ENCODE data around the gene PRSS3.
"Not testable (repeated sequence)": the region's sequence is repeated elsewhere in the genome, so short reads cannot be mapped to it uniquely, and the experiment has no call there.

Gene PRSS3

GRCh38 chr9:33795819-33796218 lies 458 bp downstream of the PRSS3 start:
- H3K4me1 Mint-ChIP-seq, result no peaks in the 10 kb centered on the region
- no peak for TF ChIP-seq CTCF (IDR thresholded peaks at IDR 0.05; ENCODE audit: unreplicated experiment in 3 of 3)
- H3K27ac Mint-ChIP-seq, result no peak overlapping the region
- peaks cover 13% of the 10 kb centered on the region for H3K27me3 Mint-ChIP-seq (ENCODE audit: low read depth)
- H3K36me3 Mint-ChIP-seq (ENCODE audit: low read depth), result no peaks in the 10 kb centered on the region
- H3K9me3 Mint-ChIP-seq, result no peaks in the 10 kb centered on the region
- H3K4me3 Mint-ChIP-seq, result no peak overlapping the region

- not testable (repeated sequence) for H3K9me3 Mint-ChIP-seq; H3K36me3 Mint-ChIP-seq (ENCODE audit: low read depth); H3K4me1 Mint-ChIP-seq; H3K27ac Mint-ChIP-seq; H3K4me3 Mint-ChIP-seq
- H3K27me3 Mint-ChIP-seq (ENCODE audit: low read depth), result peaks cover 13% of the 10 kb centered on the region
Observed at GRCh38 chr9:33796679-33797078, 1.3 kb downstream of the PRSS3 start.

- no peak overlapping the region for H3K27ac Mint-ChIP-seq
- H3K36me3 Mint-ChIP-seq (ENCODE audit: low read depth), result no peaks in the 10 kb centered on the region
- H3K9me3 Mint-ChIP-seq, result no peaks in the 10 kb centered on the region
- TF ChIP-seq CTCF (IDR thresholded peaks at IDR 0.05; ENCODE audit: unreplicated experiment in 3 of 3), result no peak
- H3K27me3 Mint-ChIP-seq (ENCODE audit: low read depth), result peaks cover 13% of the 10 kb centered on the region
- H3K4me3 Mint-ChIP-seq, result no peak overlapping the region
- no peaks in the 10 kb centered on the region for H3K4me1 Mint-ChIP-seq
Observed at GRCh38 chr9:33797837-33798236, 2.5 kb downstream of the PRSS3 start.

- Mint-ChIP-seq H3K4me3 (no peak overlapping the region), H3K9me3 (no peaks in the 10 kb centered on the region), H3K4me1 (no peaks in the 10 kb centered on the region), H3K27me3 (ENCODE audit: low read depth) (peaks cover 13% of the 10 kb centered on the region), H3K36me3 (ENCODE audit: low read depth) (no peaks in the 10 kb centered on the region), H3K27ac (no peak overlapping the region)
- TF ChIP-seq CTCF (IDR thresholded peaks at IDR 0.05; ENCODE audit: unreplicated experiment in 3 of 3), result no peak
Observed at GRCh38 chr9:33798545-33798944, 3.2 kb downstream of the PRSS3 start.

GRCh38 chr9:33799928-33800704 lies 4.8 kb downstream of the PRSS3 start:
- H3K27me3 Mint-ChIP-seq (ENCODE audit: low read depth), result peaks cover 13% of the 10 kb centered on the region

GRCh38 chr9:33800886-33801285 lies 5.5 kb downstream of the PRSS3 start:
- Mint-ChIP-seq H3K4me3 (no peak overlapping the region), H3K9me3 (no peaks in the 10 kb centered on the region), H3K27ac (no peak overlapping the region), H3K27me3 (ENCODE audit: low read depth) (peaks cover 8% of the 10 kb centered on the region), H3K36me3 (ENCODE audit: low read depth) (no peaks in the 10 kb centered on the region), H3K4me1 (no peaks in the 10 kb centered on the region)
- no peak for TF ChIP-seq CTCF (IDR thresholded peaks at IDR 0.05; ENCODE audit: unreplicated experiment in 3 of 3)

More at GRCh38 chr9:33799928-33800704, 4.8 kb downstream of the PRSS3 start:
- TF ChIP-seq CTCF (IDR thresholded peaks at IDR 0.05; ENCODE audit: unreplicated experiment in 3 of 3), result no peak
- H3K9me3 Mint-ChIP-seq, result no peaks in the 10 kb centered on the region
- no peaks in the 10 kb centered on the region for H3K4me1 Mint-ChIP-seq
- no peak overlapping the region for H3K4me3 Mint-ChIP-seq
- no peak overlapping the region for H3K27ac Mint-ChIP-seq
- no peaks in the 10 kb centered on the region for H3K36me3 Mint-ChIP-seq (ENCODE audit: low read depth)

GRCh38 chr9:33801943-33802500 lies 6.7 kb downstream of the PRSS3 start:
- H3K27ac Mint-ChIP-seq; H3K4me3 Mint-ChIP-seq; H3K27me3 Mint-ChIP-seq (ENCODE audit: low read depth); H3K36me3 Mint-ChIP-seq (ENCODE audit: low read depth); H3K9me3 Mint-ChIP-seq; H3K4me1 Mint-ChIP-seq: not testable (repeated sequence)

GRCh38 chr9:33804196-33804595 lies 8.8 kb downstream of the PRSS3 start:
- H3K27ac Mint-ChIP-seq; H3K27me3 Mint-ChIP-seq (ENCODE audit: low read depth); H3K4me1 Mint-ChIP-seq; H3K36me3 Mint-ChIP-seq (ENCODE audit: low read depth); H3K9me3 Mint-ChIP-seq; H3K4me3 Mint-ChIP-seq: not testable (repeated sequence)

GRCh38 chr9:33807156-33807555 lies 11.8 kb downstream of the PRSS3 start:
- not testable (repeated sequence) for H3K36me3 Mint-ChIP-seq (ENCODE audit: low read depth); H3K4me1 Mint-ChIP-seq; H3K4me3 Mint-ChIP-seq; H3K9me3 Mint-ChIP-seq; H3K27me3 Mint-ChIP-seq (ENCODE audit: low read depth)
- peak overlapping the region in 1 of 3 experiments; percentile 32 for H3K27ac Mint-ChIP-seq

GRCh38 chr9:33808979-33809322 lies 13.6 kb downstream of the PRSS3 start:
- not testable (repeated sequence) for H3K27me3 Mint-ChIP-seq (ENCODE audit: low read depth); H3K36me3 Mint-ChIP-seq (ENCODE audit: low read depth); H3K9me3 Mint-ChIP-seq; H3K4me3 Mint-ChIP-seq
- Mint-ChIP-seq H3K27ac (peak overlapping the region; percentile 22 to 82 (median 81)), H3K4me1 (peaks cover 12% of the 10 kb centered on the region)
